Measurements from ENCODE around the gene CIDEC.
A peak's percentile ranks its signal among the peaks of the same experiment; 100 is the strongest.

The CIDEC gene

DNA sequence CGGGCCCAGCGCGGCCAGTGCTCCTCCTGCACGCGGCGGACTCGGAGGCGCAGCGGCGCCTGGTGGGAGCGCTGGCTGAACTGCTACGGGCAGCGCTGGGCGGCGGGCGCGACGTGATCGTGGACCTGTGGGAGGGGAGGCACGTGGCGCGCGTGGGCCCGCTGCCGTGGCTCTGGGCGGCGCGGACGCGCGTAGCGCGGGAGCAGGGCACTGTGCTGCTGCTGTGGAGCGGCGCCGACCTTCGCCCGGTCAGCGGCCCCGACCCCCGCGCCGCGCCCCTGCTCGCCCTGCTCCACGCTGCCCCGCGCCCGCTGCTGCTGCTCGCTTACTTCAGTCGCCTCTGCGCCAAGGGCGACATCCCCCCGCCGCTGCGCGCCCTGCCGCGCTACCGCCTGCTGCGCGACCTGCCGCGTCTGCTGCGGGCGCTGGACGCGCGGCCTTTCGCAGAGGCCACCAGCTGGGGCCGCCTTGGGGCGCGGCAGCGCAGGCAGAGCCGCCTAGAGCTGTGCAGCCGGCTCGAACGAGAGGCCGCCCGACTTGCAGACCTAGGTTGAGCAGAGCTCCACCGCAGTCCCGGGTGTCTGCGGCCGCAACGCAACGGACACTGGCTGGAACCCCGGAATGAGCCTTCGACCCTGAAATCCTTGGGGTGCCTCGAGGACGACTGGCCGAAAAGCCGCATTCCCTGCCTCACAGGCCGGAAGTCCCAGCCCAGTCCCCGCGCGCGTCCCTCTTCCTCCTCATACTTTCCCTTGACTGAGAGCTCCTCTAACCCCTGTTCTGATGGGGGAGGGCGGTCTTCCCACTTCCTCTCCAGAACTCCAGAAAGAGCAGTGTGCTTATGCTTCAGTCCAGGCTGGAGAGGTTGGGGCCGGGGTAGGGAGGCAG is 35.4 kb upstream of the CIDEC start:
- no peaks in the 10 kb centered on the region for H3K79me2 ChIP-seq (ENCODE audit: insufficient read depth, low read length)
- H3K27me3 ChIP-seq (ENCODE audit: low read length) = no peaks in the 10 kb centered on the region
- peak overlapping the region; percentile 59 for H2AFZ ChIP-seq (ENCODE audit: low read depth, low read length, severe bottlenecking)
- peak overlapping the region; percentile 34 for H3K4me2 ChIP-seq (ENCODE audit: low read depth, low read length, poor library complexity, severe bottlenecking)
- peak overlapping the region; percentile 9; the same call in 1 of the 2 replicates for H3K9ac ChIP-seq (ENCODE audit: low read length)
- no peaks in the 10 kb centered on the region for H3K36me3 ChIP-seq (ENCODE audit: low read length)
- H3K27ac ChIP-seq (ENCODE audit: low read depth, low read length) = no peak overlapping the region
- H3K9me3 ChIP-seq (ENCODE audit: insufficient read depth, low read length) = no peaks in the 10 kb centered on the region
- no peaks in the 10 kb centered on the region for H3F3A ChIP-seq (ENCODE audit: insufficient read depth)
- no peak overlapping the region for H3K4me3 ChIP-seq (ENCODE audit: insufficient read depth, low read length, poor library complexity, severe bottlenecking)
- H3K9me2 ChIP-seq (replicated peaks; ENCODE audit: insufficient read depth, low read length) = no peaks in the 10 kb centered on the region
- no peaks in the 10 kb centered on the region for H4K20me1 ChIP-seq (ENCODE audit: low read depth, low read length)
- TF ChIP-seq, protein P1, sequence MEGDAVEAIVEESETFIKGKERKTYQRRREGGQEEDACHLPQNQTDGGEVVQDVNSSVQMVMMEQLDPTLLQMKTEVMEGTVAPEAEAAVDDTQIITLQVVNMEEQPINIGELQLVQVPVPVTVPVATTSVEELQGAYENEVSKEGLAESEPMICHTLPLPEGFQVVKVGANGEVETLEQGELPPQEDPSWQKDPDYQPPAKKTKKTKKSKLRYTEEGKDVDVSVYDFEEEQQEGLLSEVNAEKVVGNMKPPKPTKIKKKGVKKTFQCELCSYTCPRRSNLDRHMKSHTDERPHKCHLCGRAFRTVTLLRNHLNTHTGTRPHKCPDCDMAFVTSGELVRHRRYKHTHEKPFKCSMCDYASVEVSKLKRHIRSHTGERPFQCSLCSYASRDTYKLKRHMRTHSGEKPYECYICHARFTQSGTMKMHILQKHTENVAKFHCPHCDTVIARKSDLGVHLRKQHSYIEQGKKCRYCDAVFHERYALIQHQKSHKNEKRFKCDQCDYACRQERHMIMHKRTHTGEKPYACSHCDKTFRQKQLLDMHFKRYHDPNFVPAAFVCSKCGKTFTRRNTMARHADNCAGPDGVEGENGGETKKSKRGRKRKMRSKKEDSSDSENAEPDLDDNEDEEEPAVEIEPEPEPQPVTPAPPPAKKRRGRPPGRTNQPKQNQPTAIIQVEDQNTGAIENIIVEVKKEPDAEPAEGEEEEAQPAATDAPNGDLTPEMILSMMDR (IDR thresholded peaks at IDR 0.05; ENCODE audit: insufficient read depth, low read length, poor library complexity, severe bottlenecking) = no peak
- TF ChIP-seq EZH2phosphoT487 (conservative IDR thresholded peaks at IDR 0.05; ENCODE audit: low read length) = peak; percentile 72; the same call in 1 of the 2 replicates

DNA sequence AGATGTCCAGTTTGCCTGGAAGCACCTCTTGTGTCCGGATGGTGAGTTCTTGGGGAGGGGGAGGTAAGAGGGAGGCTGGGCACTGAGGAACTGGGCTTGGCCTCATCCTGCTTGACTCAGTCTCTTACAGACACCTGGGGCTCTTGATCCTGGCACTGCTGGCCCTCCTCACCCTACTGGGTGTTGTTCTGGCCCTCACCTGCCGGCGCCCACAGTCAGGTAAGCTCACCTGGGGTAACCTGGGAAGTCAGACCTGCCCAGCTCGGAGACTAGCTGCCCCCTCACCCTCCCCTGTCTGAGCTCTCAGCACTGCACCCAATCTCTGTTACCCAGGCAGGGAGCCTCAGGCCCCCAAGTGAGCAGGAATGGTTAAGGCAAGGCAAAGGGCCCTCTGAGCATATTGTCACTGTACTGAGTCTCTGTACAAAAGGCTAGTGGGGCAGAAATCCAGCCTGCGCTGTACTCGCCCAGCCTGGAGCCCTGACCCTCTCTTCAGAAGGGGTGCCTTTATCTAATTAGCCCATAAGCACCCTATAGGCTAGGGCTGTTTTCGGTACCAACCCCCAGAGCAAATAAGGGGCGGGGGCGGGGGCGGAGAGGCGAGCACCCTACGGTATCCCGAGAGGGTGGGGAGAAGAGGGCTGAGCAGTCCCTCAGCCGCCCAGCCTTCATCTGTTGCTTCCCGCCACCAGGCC is 34.7 kb upstream of the CIDEC start:
- Histone ChIP-seq H3K4me3 (ENCODE audit: insufficient read depth, low read length, poor library complexity, severe bottlenecking) (no peak overlapping the region), H3F3A (ENCODE audit: insufficient read depth) (no peaks in the 10 kb centered on the region), H3K9me2 (replicated peaks; ENCODE audit: insufficient read depth, low read length) (no peaks in the 10 kb centered on the region), H3K4me2 (ENCODE audit: low read depth, low read length, poor library complexity, severe bottlenecking) (no peak overlapping the region), H2AFZ (ENCODE audit: low read depth, low read length, severe bottlenecking) (peak overlapping the region; percentile 59), H3K27me3 (ENCODE audit: low read length) (no peaks in the 10 kb centered on the region), H3K9ac (ENCODE audit: low read length) (peak overlapping the region; percentile 9; the same call in 1 of the 2 replicates), H3K36me3 (ENCODE audit: low read length) (no peaks in the 10 kb centered on the region), H3K79me2 (ENCODE audit: insufficient read depth, low read length) (no peaks in the 10 kb centered on the region), H3K9me3 (ENCODE audit: insufficient read depth, low read length) (no peaks in the 10 kb centered on the region), H3K27ac (ENCODE audit: low read depth, low read length) (no peak overlapping the region), H4K20me1 (ENCODE audit: low read depth, low read length) (no peaks in the 10 kb centered on the region)
- TF ChIP-seq, protein P1 (IDR thresholded peaks at IDR 0.05; ENCODE audit: insufficient read depth, low read length, poor library complexity, severe bottlenecking) = no peak
- no peak for TF ChIP-seq EZH2phosphoT487 (conservative IDR thresholded peaks at IDR 0.05; ENCODE audit: low read length)

DNA sequence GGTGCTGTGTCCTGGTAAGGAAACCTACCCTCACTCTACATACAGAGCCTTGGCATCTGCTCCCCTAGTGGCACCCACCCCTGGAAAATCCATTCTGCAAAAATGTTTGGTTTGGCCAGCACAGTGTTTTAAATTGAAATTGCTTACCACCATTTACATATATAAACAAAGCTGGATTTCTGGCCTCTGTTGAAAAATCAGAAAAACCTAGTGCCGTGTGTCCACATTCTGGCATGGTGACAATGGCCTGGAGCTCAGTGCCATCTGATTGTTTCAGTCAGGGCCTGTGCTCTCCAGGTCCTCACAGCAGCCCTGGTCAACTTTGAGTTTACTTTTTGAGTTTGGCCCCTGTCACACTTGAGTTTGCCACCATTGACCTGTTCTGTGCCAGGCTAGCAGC is 34.0 kb upstream of the CIDEC start:
- H3K9me3 ChIP-seq (ENCODE audit: insufficient read depth, low read length) = no peaks in the 10 kb centered on the region
- TF ChIP-seq, protein P1 (IDR thresholded peaks at IDR 0.05; ENCODE audit: insufficient read depth, low read length, poor library complexity, severe bottlenecking) = no peak
- TF ChIP-seq EZH2phosphoT487 (conservative IDR thresholded peaks at IDR 0.05; ENCODE audit: low read length) = no peak
- H3K36me3 ChIP-seq (ENCODE audit: low read length) = no peaks in the 10 kb centered on the region
- H4K20me1 ChIP-seq (ENCODE audit: low read depth, low read length) = no peaks in the 10 kb centered on the region
- H3K9ac ChIP-seq (ENCODE audit: low read length) = no peak overlapping the region
- H3K9me2 ChIP-seq (replicated peaks; ENCODE audit: insufficient read depth, low read length) = no peaks in the 10 kb centered on the region
- no peak overlapping the region for H3K27ac ChIP-seq (ENCODE audit: low read depth, low read length)
- no peaks in the 10 kb centered on the region for H3F3A ChIP-seq (ENCODE audit: insufficient read depth)
- no peaks in the 10 kb centered on the region for H3K79me2 ChIP-seq (ENCODE audit: insufficient read depth, low read length)
- H2AFZ ChIP-seq (ENCODE audit: low read depth, low read length, severe bottlenecking) = no peak overlapping the region
- no peak overlapping the region for H3K4me2 ChIP-seq (ENCODE audit: low read depth, low read length, poor library complexity, severe bottlenecking)
- no peaks in the 10 kb centered on the region for H3K27me3 ChIP-seq (ENCODE audit: low read length)
- no peak overlapping the region for H3K4me3 ChIP-seq (ENCODE audit: insufficient read depth, low read length, poor library complexity, severe bottlenecking)
